NT2/D1 (cell line): ENCODE measurements around the gene RSBN1L.
"Not testable (repeated sequence)": the region's sequence is repeated elsewhere in the genome, so short reads cannot be mapped to it uniquely, and the experiment has no call there.

Experiments
- DNase-seq: peaks from one replicate; pipeline ENCODE4 v3.0.0-alpha.2; 2011; ENCODE audit warnings: low read depth, low spot score
- H3K27me3 ChIP-seq: 2 replicates; pipeline ENCODE4 v1.6.0; 2011; ENCODE audit warnings: mild to moderate bottlenecking; ENCODE audit not compliant: insufficient read length, insufficient read depth
- H3K36me3 ChIP-seq: 2 replicates; pipeline ENCODE4 v1.6.1; 2011; ENCODE audit warnings: mild to moderate bottlenecking, low read length, mixed read lengths; ENCODE audit not compliant: insufficient read depth, insufficient read length
- H3K4me1 ChIP-seq: 2 replicates; pipeline ENCODE4 v1.5.1; 2011; ENCODE audit not compliant: insufficient read depth, insufficient read length
- H3K4me3 ChIP-seq: 2 replicates; pipeline ENCODE4 v1.5.1; 2011; ENCODE audit warnings: low read depth; ENCODE audit not compliant: insufficient read length
- H3K9ac ChIP-seq: 2 replicates; pipeline ENCODE4 v1.6.0; 2011; ENCODE audit warnings: low read depth; ENCODE audit not compliant: insufficient read length
- H3K9me3 ChIP-seq: 2 replicates; pipeline ENCODE4 v1.5.1; 2011; ENCODE audit warnings: mild to moderate bottlenecking, low read length; ENCODE audit not compliant: insufficient read depth
- SUZ12 ChIP-seq: IDR thresholded peaks from 2 replicates; pipeline ENCODE4 v1.6.1; 2011; ENCODE audit not compliant: insufficient read length, insufficient read depth; ENCODE audit errors: extremely low read depth
- YY1 ChIP-seq: IDR thresholded peaks from 2 replicates; pipeline ENCODE4 v1.6.1; 2011; ENCODE audit not compliant: insufficient read length, insufficient read depth
- ZNF274 ChIP-seq: IDR thresholded peaks from 2 replicates; pipeline ENCODE4 v1.6.1; 2011; ENCODE audit warnings: mild to moderate bottlenecking, low read depth, low read length

The RSBN1L gene

GRCh38 chr7:77716804-77717203 lies 20.5 kb downstream of the RSBN1L start:
- no peak for TF ChIP-seq YY1
- TF ChIP-seq ZNF274 = no peak
- TF ChIP-seq SUZ12 = no peak
- H3K4me1 ChIP-seq = no peaks in the 10 kb centered on the region

GRCh38 chr7:77717566-77717965 lies 21.3 kb downstream of the RSBN1L start:
- H3K9ac ChIP-seq, H3K27me3 ChIP-seq, H3K4me1 ChIP-seq, H3K9me3 ChIP-seq, H3K4me3 ChIP-seq, H3K36me3 ChIP-seq, DNase-seq: not testable (repeated sequence)

More at GRCh38 chr7:77716804-77717203, 20.5 kb downstream of the RSBN1L start:
- Histone ChIP-seq H3K9ac (no peak overlapping the region), H3K4me3 (no peak overlapping the region), H3K36me3 (no peaks in the 10 kb centered on the region), H3K9me3 (no peaks in the 10 kb centered on the region), H3K27me3 (no peaks in the 10 kb centered on the region)
- no peak for DNase-seq

- H3K4me1 ChIP-seq = no peaks in the 10 kb centered on the region
- no peak for DNase-seq
- TF ChIP-seq SUZ12 (no peak), YY1 (no peak), ZNF274 (no peak)
- H3K27me3 ChIP-seq = no peaks in the 10 kb centered on the region
- H3K36me3 ChIP-seq = no peaks in the 10 kb centered on the region
- H3K9me3 ChIP-seq = no peaks in the 10 kb centered on the region
- no peak overlapping the region for H3K9ac ChIP-seq
- H3K4me3 ChIP-seq = no peak overlapping the region
Measured at GRCh38 chr7:77727527-77727926, 31.3 kb downstream of the RSBN1L start.

GRCh38 chr7:77727936-77728701 lies 31.9 kb downstream of the RSBN1L start:
- no peak for DNase-seq
- Histone ChIP-seq H3K9me3 (no peaks in the 10 kb centered on the region), H3K4me1 (no peaks in the 10 kb centered on the region), H3K4me3 (no peak overlapping the region), H3K9ac (no peak overlapping the region), H3K27me3 (no peaks in the 10 kb centered on the region), H3K36me3 (no peaks in the 10 kb centered on the region)
- TF ChIP-seq YY1 = no peak
- TF ChIP-seq SUZ12 = no peak

- Histone ChIP-seq H3K9ac (no peak overlapping the region), H3K4me1 (no peaks in the 10 kb centered on the region), H3K4me3 (no peak overlapping the region), H3K36me3 (no peaks in the 10 kb centered on the region), H3K27me3 (no peaks in the 10 kb centered on the region), H3K9me3 (no peaks in the 10 kb centered on the region)
- no peak for DNase-seq
- TF ChIP-seq ZNF274 (no peak), YY1 (no peak), SUZ12 (no peak)
Measured at GRCh38 chr7:77729574-77730348, 33.5 kb downstream of the RSBN1L start.

GRCh38 chr7:77731716-77732115 lies 35.5 kb downstream of the RSBN1L start:
- Histone ChIP-seq H3K4me3 (no peak overlapping the region), H3K4me1 (no peaks in the 10 kb centered on the region), H3K27me3 (no peaks in the 10 kb centered on the region), H3K36me3 (no peaks in the 10 kb centered on the region), H3K9me3 (no peaks in the 10 kb centered on the region), H3K9ac (no peak overlapping the region)
- DNase-seq = no peak
- TF ChIP-seq YY1 = no peak
- no peak for TF ChIP-seq SUZ12
- TF ChIP-seq ZNF274 = no peak

GRCh38 chr7:77734659-77735421 lies 38.6 kb downstream of the RSBN1L start:
- TF ChIP-seq ZNF274 (no peak), SUZ12 (no peak), YY1 (no peak)
- H3K4me3 ChIP-seq = no peak overlapping the region
- DNase-seq = no peak
- H3K27me3 ChIP-seq = no peaks in the 10 kb centered on the region
- H3K4me1 ChIP-seq = no peaks in the 10 kb centered on the region
- no peaks in the 10 kb centered on the region for H3K9me3 ChIP-seq
- H3K9ac ChIP-seq = no peak overlapping the region
- peaks cover 2% of the 10 kb centered on the region for H3K36me3 ChIP-seq
